H7 (cell line): ENCODE measurements around the gene TNFRSF8. TPM values are rescaled to one million over a fixed set of nuclear protein-coding genes. Genes with fewer than 3 reads are reported as not detected.
A peak's percentile ranks its signal among the peaks of the same experiment; 100 is the strongest.

ENCODE experiments used
- DNase-seq: peaks from one replicate; pipeline ENCODE4 v3.0.0; 2012
- H3K27me3 ChIP-seq: 2 replicates; pipeline ENCODE4 v1.6.0; 2011; ENCODE audit warnings: mild to moderate bottlenecking, low read length; ENCODE audit not compliant: control insufficient read depth, insufficient read depth
- H3K36me3 ChIP-seq: replicated peaks from 2 replicates; pipeline ENCODE4 v1.5.1; 2011; ENCODE audit warnings: low read length; ENCODE audit not compliant: control insufficient read depth, insufficient read depth
- H3K4me3 ChIP-seq: 2 replicates; pipeline ENCODE4 v1.5.1; 2011; ENCODE audit warnings: low read depth, mild to moderate bottlenecking, control low read depth, low read length, moderate library complexity; ENCODE audit not compliant: insufficient read depth
- total RNA-seq: library from RNA; depleted of rRNA; stranded (reverse); fragments of >200 nt; shearing (Covaris generic); gene quantifications from 2 replicates; pipeline ENCODE4 v1.2.3, GENCODE V29; 2014

Gene TNFRSF8
- total RNA-seq, 1 experiment from 2014 or later: 16.0 TPM

- DNase-seq: no peak
- no peaks in the 10 kb centered on the region for H3K27me3 ChIP-seq
- H3K4me3 ChIP-seq: no peak overlapping the region
- peaks cover 1% of the 10 kb centered on the region; the same call in 1 of the 2 replicates for H3K36me3 ChIP-seq
Observed at GRCh38 chr1:12140016-12140415, 76.9 kb downstream of the TNFRSF8 start.

GRCh38 chr1:12140515-12141162 lies 77.5 kb downstream of the TNFRSF8 start:
- Histone ChIP-seq H3K27me3 (no peaks in the 10 kb centered on the region), H3K36me3 (peaks cover 1% of the 10 kb centered on the region; the same call in 1 of the 2 replicates), H3K4me3 (no peak overlapping the region)
- DNase-seq: no peak

- peaks cover 1% of the 10 kb centered on the region; the same call in 1 of the 2 replicates for H3K36me3 ChIP-seq
- H3K4me3 ChIP-seq: no peak overlapping the region
- DNase-seq: no peak
- no peaks in the 10 kb centered on the region for H3K27me3 ChIP-seq
Observed at GRCh38 chr1:12141163-12141850, 78.2 kb downstream of the TNFRSF8 start.

- no peaks in the 10 kb centered on the region for H3K27me3 ChIP-seq
- H3K36me3 ChIP-seq: peaks cover 1% of the 10 kb centered on the region; the same call in 1 of the 2 replicates
- H3K4me3 ChIP-seq: no peak overlapping the region
- DNase-seq: peak; percentile 72
Observed at GRCh38 chr1:12142141-12142823, 79.2 kb downstream of the TNFRSF8 start.

- no peak overlapping the region for H3K4me3 ChIP-seq
- no peak for DNase-seq
Observed at GRCh38 chr1:12142891-12143630, 80.0 kb downstream of the TNFRSF8 start.

GRCh38 chr1:12143631-12144155 lies 80.6 kb downstream of the TNFRSF8 start:
- no peaks in the 10 kb centered on the region; the same call in 1 of the 2 replicates for H3K36me3 ChIP-seq
- DNase-seq: no peak
- H3K27me3 ChIP-seq: no peaks in the 10 kb centered on the region
- no peak overlapping the region for H3K4me3 ChIP-seq

More at GRCh38 chr1:12142891-12143630, 80.0 kb downstream of the TNFRSF8 start:
- Histone ChIP-seq H3K36me3 (peaks cover 1% of the 10 kb centered on the region; the same call in 1 of the 2 replicates), H3K27me3 (no peaks in the 10 kb centered on the region)

GRCh38 chr1:12144236-12144635 lies 81.1 kb downstream of the TNFRSF8 start:
- H3K4me3 ChIP-seq: no peak overlapping the region
- no peaks in the 10 kb centered on the region; the same call in 1 of the 2 replicates for H3K36me3 ChIP-seq
- no peak for DNase-seq
- H3K27me3 ChIP-seq: no peaks in the 10 kb centered on the region

GRCh38 chr1:12144969-12145368 lies 81.9 kb downstream of the TNFRSF8 start:
- no peak overlapping the region for H3K4me3 ChIP-seq
- H3K27me3 ChIP-seq: no peaks in the 10 kb centered on the region
- no peaks in the 10 kb centered on the region; the same call in 1 of the 2 replicates for H3K36me3 ChIP-seq
- no peak for DNase-seq

GRCh38 chr1:12145616-12146342 lies 82.7 kb downstream of the TNFRSF8 start:
- no peaks in the 10 kb centered on the region for H3K27me3 ChIP-seq
- no peak overlapping the region for H3K4me3 ChIP-seq
- no peaks in the 10 kb centered on the region; the same call in 1 of the 2 replicates for H3K36me3 ChIP-seq
- no peak for DNase-seq

GRCh38 chr1:12146343-12147112 lies 83.4 kb downstream of the TNFRSF8 start:
- DNase-seq: no peak
- no peak overlapping the region for H3K4me3 ChIP-seq

GRCh38 chr1:12147201-12147701 lies 84.1 kb downstream of the TNFRSF8 start:
- no peak for DNase-seq
- no peaks in the 10 kb centered on the region; the same call in 1 of the 2 replicates for H3K36me3 ChIP-seq
- H3K27me3 ChIP-seq: no peaks in the 10 kb centered on the region; the same call in 1 of the 2 replicates
- H3K4me3 ChIP-seq: no peak overlapping the region

More at GRCh38 chr1:12146343-12147112, 83.4 kb downstream of the TNFRSF8 start:
- H3K36me3 ChIP-seq: no peaks in the 10 kb centered on the region; the same call in 1 of the 2 replicates
- no peaks in the 10 kb centered on the region for H3K27me3 ChIP-seq

- Histone ChIP-seq H3K27me3 (no peaks in the 10 kb centered on the region; the same call in 1 of the 2 replicates), H3K36me3 (no peaks in the 10 kb centered on the region), H3K4me3 (no peak overlapping the region)
- no peak for DNase-seq
Observed at GRCh38 chr1:12148160-12148957, 85.3 kb downstream of the TNFRSF8 start.
